Measurements from ENCODE around the gene TLR7. TPM values are rescaled to one million over a fixed set of nuclear protein-coding genes. Genes with fewer than 3 reads are reported as not detected.

The TLR7 gene
- total and polyA plus RNA-seq, 10 of the 15 experiments (the other 5 are each of a cell fraction or from before 2014, with no cell fraction given), result 12.0 to 44.4 (median 22.6) TPM

- 0 out of 2 replicates have a peak, but pooled peaks have one; percentile 69 for TF ChIP-seq FOXM1 (IDR thresholded peaks at IDR 0.05; ENCODE audit: low read depth, low read length)
- no peak for TF ChIP-seq BHLHE40 (IDR thresholded peaks at IDR 0.05; ENCODE audit: borderline replicate concordance in 1 of 2, low read depth in 2 of 2, low read length in 1 of 2)
- TF ChIP-seq YY1 (IDR thresholded peaks at IDR 0.05; ENCODE audit: low read depth, low read length), result 0 out of 2 replicates have a peak, but pooled peaks have one; percentile 4
- TF ChIP-seq PAX5 (IDR thresholded peaks at IDR 0.05; ENCODE audit: borderline replicate concordance, low read depth, low read length), result no peak
- no peak for TF ChIP-seq SMARCA5 (IDR thresholded peaks at IDR 0.05)
- TF ChIP-seq, protein P1, sequence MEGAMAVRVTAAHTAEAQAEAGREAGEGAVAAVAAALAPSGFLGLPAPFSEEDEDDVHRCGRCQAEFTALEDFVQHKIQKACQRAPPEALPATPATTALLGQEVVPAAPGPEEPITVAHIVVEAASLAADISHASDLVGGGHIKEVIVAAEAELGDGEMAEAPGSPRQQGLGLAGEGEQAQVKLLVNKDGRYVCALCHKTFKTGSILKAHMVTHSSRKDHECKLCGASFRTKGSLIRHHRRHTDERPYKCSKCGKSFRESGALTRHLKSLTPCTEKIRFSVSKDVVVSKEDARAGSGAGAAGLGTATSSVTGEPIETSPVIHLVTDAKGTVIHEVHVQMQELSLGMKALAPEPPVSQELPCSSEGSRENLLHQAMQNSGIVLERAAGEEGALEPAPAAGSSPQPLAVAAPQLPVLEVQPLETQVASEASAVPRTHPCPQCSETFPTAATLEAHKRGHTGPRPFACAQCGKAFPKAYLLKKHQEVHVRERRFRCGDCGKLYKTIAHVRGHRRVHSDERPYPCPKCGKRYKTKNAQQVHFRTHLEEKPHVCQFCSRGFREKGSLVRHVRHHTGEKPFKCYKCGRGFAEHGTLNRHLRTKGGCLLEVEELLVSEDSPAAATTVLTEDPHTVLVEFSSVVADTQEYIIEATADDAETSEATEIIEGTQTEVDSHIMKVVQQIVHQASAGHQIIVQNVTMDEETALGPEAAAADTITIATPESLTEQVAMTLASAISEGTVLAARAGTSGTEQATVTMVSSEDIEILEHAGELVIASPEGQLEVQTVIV (IDR thresholded peaks at IDR 0.05; ENCODE audit: borderline replicate concordance, partially characterized antibody), result no peak
- no peak for TF ChIP-seq RELA (IDR thresholded peaks at IDR 0.05; ENCODE audit: borderline replicate concordance, partially characterized antibody)
- no peak for TF ChIP-seq RBBP5 (conservative IDR thresholded peaks at IDR 0.05)
- TF ChIP-seq TCF7 (IDR thresholded peaks at IDR 0.05; ENCODE audit: borderline replicate concordance), result no peak
- 0 out of 2 replicates have a peak, but pooled peaks have one; percentile 20 for TF ChIP-seq SMAD5 (IDR thresholded peaks at IDR 0.05; ENCODE audit: low read depth)
- no peak for TF ChIP-seq CREB1 (IDR thresholded peaks at IDR 0.05; ENCODE audit: low read depth)
- TF ChIP-seq ZBED1 (IDR thresholded peaks at IDR 0.05; ENCODE audit: borderline replicate concordance), result no peak
- TF ChIP-seq BRCA1 (IDR thresholded peaks at IDR 0.05; ENCODE audit: low read depth, low read length), result no peak
- TF ChIP-seq ZNF217 (IDR thresholded peaks at IDR 0.05), result no peak
- TF ChIP-seq KAT2A (conservative IDR thresholded peaks at IDR 0.05; ENCODE audit: control insufficient read depth, low read depth, low read length), result no peak
- no peak for TF ChIP-seq NFYA (IDR thresholded peaks at IDR 0.05; ENCODE audit: borderline replicate concordance, low read depth, low read length)
- TF ChIP-seq USF1 (IDR thresholded peaks at IDR 0.05; ENCODE audit: borderline replicate concordance, extremely low read length, insufficient read depth, low read depth, low read length), result no peak
- TF ChIP-seq, protein P2, sequence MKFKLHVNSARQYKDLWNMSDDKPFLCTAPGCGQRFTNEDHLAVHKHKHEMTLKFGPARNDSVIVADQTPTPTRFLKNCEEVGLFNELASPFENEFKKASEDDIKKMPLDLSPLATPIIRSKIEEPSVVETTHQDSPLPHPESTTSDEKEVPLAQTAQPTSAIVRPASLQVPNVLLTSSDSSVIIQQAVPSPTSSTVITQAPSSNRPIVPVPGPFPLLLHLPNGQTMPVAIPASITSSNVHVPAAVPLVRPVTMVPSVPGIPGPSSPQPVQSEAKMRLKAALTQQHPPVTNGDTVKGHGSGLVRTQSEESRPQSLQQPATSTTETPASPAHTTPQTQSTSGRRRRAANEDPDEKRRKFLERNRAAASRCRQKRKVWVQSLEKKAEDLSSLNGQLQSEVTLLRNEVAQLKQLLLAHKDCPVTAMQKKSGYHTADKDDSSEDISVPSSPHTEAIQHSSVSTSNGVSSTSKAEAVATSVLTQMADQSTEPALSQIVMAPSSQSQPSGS (IDR thresholded peaks at IDR 0.05; ENCODE audit: low read length), result peak; percentile 44; the same call in 1 of the 2 replicates
- no peak for TF ChIP-seq ELK1 (IDR thresholded peaks at IDR 0.05; ENCODE audit: low read depth, low read length)
Observed at GRCh38 chrX:12843668-12844279, 23.1 kb upstream of the TLR7 start (continued).

Data from GM12878 (cell line).